Liver (tissue), 3 donors: Measurements from ENCODE around the gene NAXD.

Source experiments
- EGR1 ChIP-seq, 2 donors: IDR thresholded peaks; 2 replicates each; pipeline ENCODE4 v1.6.1; 2016 to 2018; ENCODE audit warnings: antibody characterized with exemption in 2 of 2, low read depth in 2 of 2
- JUND ChIP-seq, 2 donors: IDR thresholded peaks; 2 replicates each; pipeline ENCODE4 v1.6.1; 2016; ENCODE audit warnings: antibody characterized with exemption in 2 of 2
- RAD21 ChIP-seq, 2 donors: IDR thresholded peaks; 2 replicates each; pipeline ENCODE4 v1.6.1; 2016; ENCODE audit warnings: antibody characterized with exemption in 2 of 2, mild to moderate bottlenecking in 2 of 2
- SP1 ChIP-seq: IDR thresholded peaks from 2 replicates; pipeline ENCODE4 v1.6.1; 2018; ENCODE audit warnings: antibody characterized with exemption, mild to moderate bottlenecking
- TAF1 ChIP-seq: conservative IDR thresholded peaks from 2 replicates; pipeline ENCODE4 v1.6.1; 2016; ENCODE audit warnings: antibody characterized with exemption, mild to moderate bottlenecking
- YY1 ChIP-seq: IDR thresholded peaks from 2 replicates; pipeline ENCODE4 v1.6.1; 2016; ENCODE audit warnings: antibody characterized with exemption, mild to moderate bottlenecking
- TF ChIP-seq, protein P1 (sequence below): IDR thresholded peaks from 2 replicates; pipeline ENCODE4 v1.6.1; 2016; ENCODE audit warnings: antibody characterized with exemption, mild to moderate bottlenecking
- TF ChIP-seq, protein P2 (sequence below): IDR thresholded peaks from 2 replicates; pipeline ENCODE4 v1.6.1; 2016; ENCODE audit warnings: antibody characterized with exemption
- TF ChIP-seq, protein P3 (sequence below): fragments of 150-350 bp; IDR thresholded peaks from 2 replicates; pipeline ENCODE4 v1.5.1; 2017; ENCODE audit warnings: improper control_type of control experiment, low read depth, low read length; ENCODE audit not compliant: missing input control
- TF ChIP-seq, protein P4 (sequence below): IDR thresholded peaks from 2 replicates; pipeline ENCODE4 v1.6.1; 2016; ENCODE audit warnings: antibody characterized with exemption
- donor health status: healthy.
- donor health status: healthy.

DNA sequence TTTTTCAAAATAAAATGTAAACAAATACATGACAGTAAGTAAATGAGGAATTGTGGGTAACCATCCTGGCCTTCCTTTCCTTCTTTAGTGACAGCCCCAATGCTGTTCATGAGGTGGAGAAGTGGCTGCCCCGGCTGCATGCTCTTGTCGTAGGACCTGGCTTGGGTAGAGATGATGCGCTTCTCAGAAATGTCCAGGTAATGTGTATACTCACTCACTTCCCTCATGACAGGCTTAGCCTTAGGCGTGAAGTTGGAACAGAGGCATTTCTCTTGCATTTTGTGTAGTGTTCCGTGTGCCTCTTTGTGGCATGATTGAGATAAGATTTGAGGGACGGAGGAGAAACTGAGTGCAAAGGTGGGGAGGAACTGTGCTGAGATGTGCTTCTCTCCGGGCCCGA, 12.0 kb downstream of the NAXD start:
- TF ChIP-seq, protein P1, sequence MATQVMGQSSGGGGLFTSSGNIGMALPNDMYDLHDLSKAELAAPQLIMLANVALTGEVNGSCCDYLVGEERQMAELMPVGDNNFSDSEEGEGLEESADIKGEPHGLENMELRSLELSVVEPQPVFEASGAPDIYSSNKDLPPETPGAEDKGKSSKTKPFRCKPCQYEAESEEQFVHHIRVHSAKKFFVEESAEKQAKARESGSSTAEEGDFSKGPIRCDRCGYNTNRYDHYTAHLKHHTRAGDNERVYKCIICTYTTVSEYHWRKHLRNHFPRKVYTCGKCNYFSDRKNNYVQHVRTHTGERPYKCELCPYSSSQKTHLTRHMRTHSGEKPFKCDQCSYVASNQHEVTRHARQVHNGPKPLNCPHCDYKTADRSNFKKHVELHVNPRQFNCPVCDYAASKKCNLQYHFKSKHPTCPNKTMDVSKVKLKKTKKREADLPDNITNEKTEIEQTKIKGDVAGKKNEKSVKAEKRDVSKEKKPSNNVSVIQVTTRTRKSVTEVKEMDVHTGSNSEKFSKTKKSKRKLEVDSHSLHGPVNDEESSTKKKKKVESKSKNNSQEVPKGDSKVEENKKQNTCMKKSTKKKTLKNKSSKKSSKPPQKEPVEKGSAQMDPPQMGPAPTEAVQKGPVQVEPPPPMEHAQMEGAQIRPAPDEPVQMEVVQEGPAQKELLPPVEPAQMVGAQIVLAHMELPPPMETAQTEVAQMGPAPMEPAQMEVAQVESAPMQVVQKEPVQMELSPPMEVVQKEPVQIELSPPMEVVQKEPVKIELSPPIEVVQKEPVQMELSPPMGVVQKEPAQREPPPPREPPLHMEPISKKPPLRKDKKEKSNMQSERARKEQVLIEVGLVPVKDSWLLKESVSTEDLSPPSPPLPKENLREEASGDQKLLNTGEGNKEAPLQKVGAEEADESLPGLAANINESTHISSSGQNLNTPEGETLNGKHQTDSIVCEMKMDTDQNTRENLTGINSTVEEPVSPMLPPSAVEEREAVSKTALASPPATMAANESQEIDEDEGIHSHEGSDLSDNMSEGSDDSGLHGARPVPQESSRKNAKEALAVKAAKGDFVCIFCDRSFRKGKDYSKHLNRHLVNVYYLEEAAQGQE, result no peak
- TF ChIP-seq RAD21 (IDR thresholded peaks at IDR 0.05) (no peak), JUND (IDR thresholded peaks at IDR 0.05) (no peak), SP1 (no peak), YY1 (no peak), EGR1 (IDR thresholded peaks at IDR 0.05; ENCODE audit: low read depth in 2 of 2) (no peak), TAF1 (no peak)
- TF ChIP-seq, protein P2, sequence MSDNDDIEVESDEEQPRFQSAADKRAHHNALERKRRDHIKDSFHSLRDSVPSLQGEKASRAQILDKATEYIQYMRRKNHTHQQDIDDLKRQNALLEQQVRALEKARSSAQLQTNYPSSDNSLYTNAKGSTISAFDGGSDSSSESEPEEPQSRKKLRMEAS, result no peak
- TF ChIP-seq, protein P3, sequence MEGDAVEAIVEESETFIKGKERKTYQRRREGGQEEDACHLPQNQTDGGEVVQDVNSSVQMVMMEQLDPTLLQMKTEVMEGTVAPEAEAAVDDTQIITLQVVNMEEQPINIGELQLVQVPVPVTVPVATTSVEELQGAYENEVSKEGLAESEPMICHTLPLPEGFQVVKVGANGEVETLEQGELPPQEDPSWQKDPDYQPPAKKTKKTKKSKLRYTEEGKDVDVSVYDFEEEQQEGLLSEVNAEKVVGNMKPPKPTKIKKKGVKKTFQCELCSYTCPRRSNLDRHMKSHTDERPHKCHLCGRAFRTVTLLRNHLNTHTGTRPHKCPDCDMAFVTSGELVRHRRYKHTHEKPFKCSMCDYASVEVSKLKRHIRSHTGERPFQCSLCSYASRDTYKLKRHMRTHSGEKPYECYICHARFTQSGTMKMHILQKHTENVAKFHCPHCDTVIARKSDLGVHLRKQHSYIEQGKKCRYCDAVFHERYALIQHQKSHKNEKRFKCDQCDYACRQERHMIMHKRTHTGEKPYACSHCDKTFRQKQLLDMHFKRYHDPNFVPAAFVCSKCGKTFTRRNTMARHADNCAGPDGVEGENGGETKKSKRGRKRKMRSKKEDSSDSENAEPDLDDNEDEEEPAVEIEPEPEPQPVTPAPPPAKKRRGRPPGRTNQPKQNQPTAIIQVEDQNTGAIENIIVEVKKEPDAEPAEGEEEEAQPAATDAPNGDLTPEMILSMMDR, result no peak
- TF ChIP-seq, protein P4, sequence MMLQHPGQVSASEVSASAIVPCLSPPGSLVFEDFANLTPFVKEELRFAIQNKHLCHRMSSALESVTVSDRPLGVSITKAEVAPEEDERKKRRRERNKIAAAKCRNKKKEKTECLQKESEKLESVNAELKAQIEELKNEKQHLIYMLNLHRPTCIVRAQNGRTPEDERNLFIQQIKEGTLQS, result no peak
